Astrocyte (in vitro differentiated cells and primary cell): ENCODE data around the gene CCND1. TPM values are rescaled to one million over a fixed set of nuclear protein-coding genes. Genes with fewer than 3 reads are reported as not detected.
A peak's percentile ranks its signal among the peaks of the same experiment; 100 is the strongest.

ENCODE experiments used
- DNase-seq: peaks from one replicate; pipeline ENCODE4 v3.0.0-alpha.2; 2010; ENCODE audit warnings: low read depth
- FAIRE-seq: peaks from 2 replicates; lab custom pipeline; 2011; peaks lifted over from hg19 to GRCh38; lab: Jason Lieb, UNC
- H2AFZ ChIP-seq: 2 replicates; pipeline ENCODE4 v1.6.0; 2012; ENCODE audit warnings: low read depth, low read length, inconsistent platforms
- H3K27ac ChIP-seq: 2 replicates; pipeline ENCODE4 v1.5.1; 2011; ENCODE audit warnings: low read depth, low read length, inconsistent platforms
- H3K27me3 ChIP-seq: 2 replicates; pipeline ENCODE4 v1.6.0; 2011; ENCODE audit warnings: low read length, inconsistent platforms; ENCODE audit not compliant: insufficient read depth
- H3K36me3 ChIP-seq: 2 replicates; pipeline ENCODE4 v1.5.1; 2011; ENCODE audit warnings: low read length, inconsistent platforms; ENCODE audit not compliant: insufficient read depth
- H3K4me1 ChIP-seq: 2 replicates; pipeline ENCODE4 v1.5.1; 2011; ENCODE audit warnings: low read length, inconsistent platforms; ENCODE audit not compliant: insufficient read depth
- H3K4me2 ChIP-seq: 2 replicates; pipeline ENCODE4 v1.6.0; 2012; ENCODE audit warnings: low read length, inconsistent platforms
- H3K4me3 ChIP-seq: 2 replicates; pipeline ENCODE4 v1.5.1; 2011; ENCODE audit warnings: low read depth, mild to moderate bottlenecking, low read length, inconsistent platforms; ENCODE audit not compliant: insufficient read depth
- H3K79me2 ChIP-seq: 2 replicates; pipeline ENCODE4 v1.6.0; 2012; ENCODE audit warnings: mild to moderate bottlenecking, low read length, inconsistent platforms; ENCODE audit not compliant: insufficient read depth
- H3K9ac ChIP-seq: 2 replicates; pipeline ENCODE4 v1.6.0; 2012; ENCODE audit warnings: mild to moderate bottlenecking, low read length, inconsistent platforms
- H3K9me3 ChIP-seq: 2 replicates; pipeline ENCODE4 v1.5.1; 2012; ENCODE audit warnings: low read depth, mild to moderate bottlenecking, low read length, inconsistent platforms; ENCODE audit not compliant: insufficient read depth
- H4K20me1 ChIP-seq: 2 replicates; pipeline ENCODE4 v1.6.0; 2012; ENCODE audit warnings: low read length, inconsistent platforms; ENCODE audit not compliant: insufficient read depth
- H3K27ac Mint-ChIP-seq: one replicate; pipeline ENCODE4 v1.8.0; 2021; ENCODE audit warnings: mild to moderate bottlenecking, mixed read lengths; ENCODE audit not compliant: unreplicated experiment
- H3K27me3 Mint-ChIP-seq: one replicate; pipeline ENCODE4 v1.8.0; 2021; ENCODE audit warnings: low read depth, mixed read lengths; ENCODE audit not compliant: unreplicated experiment
- H3K36me3 Mint-ChIP-seq: one replicate; pipeline ENCODE4 v1.8.0; 2021; ENCODE audit warnings: low read depth, mixed read lengths; ENCODE audit not compliant: unreplicated experiment
- H3K4me1 Mint-ChIP-seq: one replicate; pipeline ENCODE4 v1.8.0; 2021; ENCODE audit warnings: low read depth, mixed read lengths; ENCODE audit not compliant: unreplicated experiment
- H3K4me3 Mint-ChIP-seq: one replicate; pipeline ENCODE4 v1.8.0; 2021; ENCODE audit warnings: mild to moderate bottlenecking, moderate library complexity, mixed read lengths; ENCODE audit not compliant: unreplicated experiment
- H3K9me3 Mint-ChIP-seq: one replicate; pipeline ENCODE4 v1.8.0; 2021; ENCODE audit warnings: mild to moderate bottlenecking, mixed read lengths; ENCODE audit not compliant: unreplicated experiment
- CTCF ChIP-seq: IDR thresholded peaks from 2 replicates; pipeline ENCODE4 v1.5.1; 2011; ENCODE audit warnings: low read depth, mild to moderate bottlenecking, inconsistent platforms, low read length, moderate library complexity; ENCODE audit not compliant: insufficient read depth
- EZH2 ChIP-seq: IDR thresholded peaks from 2 replicates; pipeline ENCODE4 v1.6.1; 2012; ENCODE audit warnings: mild to moderate bottlenecking, low read length, inconsistent platforms; ENCODE audit not compliant: insufficient read depth
- total RNA-seq: library from RNA; stranded (reverse); gene quantifications from 2 replicates; pipeline ENCODE4 v1.2.1, GENCODE V29; 2021

Gene CCND1
- total RNA-seq, 1 donor from 2014 or later = 482 TPM

GRCh38 chr11:69637198-69637940 is 3.6 kb upstream of the CCND1 start:
- no peak overlapping the region for H3K4me3 Mint-ChIP-seq
- H3K9ac ChIP-seq = peak overlapping the region; percentile 97
- TF ChIP-seq CTCF (no peak), EZH2 (no peak)
- peaks cover 28% of the 10 kb centered on the region for H3K79me2 ChIP-seq
- H3K4me2 ChIP-seq = peak overlapping the region; percentile 99
- no peaks in the 10 kb centered on the region for H3K9me3 Mint-ChIP-seq
- H3K27me3 ChIP-seq = no peaks in the 10 kb centered on the region
- H3K4me3 ChIP-seq = no peak overlapping the region
- H3K4me1 ChIP-seq = peaks cover 35% of the 10 kb centered on the region
- no peaks in the 10 kb centered on the region for H3K36me3 ChIP-seq
- peak overlapping the region; percentile 89 for H2AFZ ChIP-seq
- H3K27ac ChIP-seq = peak overlapping the region; percentile 53
- peaks cover 4% of the 10 kb centered on the region for H4K20me1 ChIP-seq
- no peak for DNase-seq
- no peaks in the 10 kb centered on the region for H3K36me3 Mint-ChIP-seq
- H3K9me3 ChIP-seq = no peaks in the 10 kb centered on the region
- no peaks in the 10 kb centered on the region for H3K4me1 Mint-ChIP-seq
- H3K27me3 Mint-ChIP-seq = peaks cover 19% of the 10 kb centered on the region
- no peak for FAIRE-seq
- peak overlapping the region; percentile 84 for H3K27ac Mint-ChIP-seq

GRCh38 chr11:69637941-69638871 is 2.8 kb upstream of the CCND1 start:
- Histone ChIP-seq H3K79me2 (peaks cover 36% of the 10 kb centered on the region), H2AFZ (peak overlapping the region; percentile 71), H3K27ac (peak overlapping the region; percentile 86), H3K4me2 (peak overlapping the region; percentile 99), H3K9me3 (no peaks in the 10 kb centered on the region), H4K20me1 (peaks cover 4% of the 10 kb centered on the region), H3K9ac (peak overlapping the region; percentile 97), H3K36me3 (no peaks in the 10 kb centered on the region), H3K4me1 (peaks cover 35% of the 10 kb centered on the region), H3K27me3 (no peaks in the 10 kb centered on the region), H3K4me3 (peak overlapping the region; percentile 59)
- Mint-ChIP-seq H3K4me1 (no peaks in the 10 kb centered on the region), H3K27me3 (peaks cover 13% of the 10 kb centered on the region), H3K36me3 (no peaks in the 10 kb centered on the region), H3K27ac (peak overlapping the region; percentile 88), H3K9me3 (no peaks in the 10 kb centered on the region), H3K4me3 (peak overlapping the region; percentile 45)
- FAIRE-seq = no peak
- peak; percentile 67 for DNase-seq
- no peak for TF ChIP-seq EZH2
- no peak for TF ChIP-seq CTCF
